Left lung (tissue), 10 donors: ENCODE results near the gene P2RX2. TPM values are rescaled to one million over a fixed set of nuclear protein-coding genes. Genes with fewer than 3 reads are reported as not detected.

ENCODE experiments used
- ATAC-seq: fragments of 200-7000 bp; cut with Tn5 transposase; one replicate; pipeline ENCODE4 v1.9.1; 2020; ENCODE audit warnings: moderate library complexity
- DNase-seq, 4 donors: peaks; one replicate each; pipeline ENCODE4 v3.0.0-alpha.2; 2013 to 2020
- H3K27ac ChIP-seq, 2 donors: fragments of 200-600 bp; sonication (generic) in 1 of 2; one replicate each; pipeline versions ENCODE4 v1.5.0 to v1.8.0; 2020 to 2021
- H3K27me3 ChIP-seq, 2 donors: fragments of 200-600 bp; sonication (generic) in 1 of 2; one replicate each; pipeline versions ENCODE4 v1.5.0 to v1.8.0; 2020 to 2021
- H3K36me3 ChIP-seq, 2 donors: fragments of 200-600 bp; sonication (generic) in 1 of 2; one replicate each; pipeline versions ENCODE4 v1.5.0 to v1.8.0; 2020 to 2021
- H3K4me1 ChIP-seq, 2 donors: fragments of 200-600 bp; one replicate each; pipeline ENCODE4 v1.8.0; 2021
- H3K4me3 ChIP-seq, 2 donors: fragments of 200-600 bp; sonication (generic) in 1 of 2; one replicate each; pipeline versions ENCODE4 v1.5.0 to v1.8.0; 2020 to 2021; ENCODE audit warnings: mild to moderate bottlenecking in 1 of 2
- H3K9me3 ChIP-seq, 2 donors: fragments of 200-600 bp; sonication (generic) in 1 of 2; one replicate each; pipeline versions ENCODE4 v1.5.0 to v1.8.0; 2020 to 2021
- CTCF ChIP-seq, 2 donors: fragments of 200-600 bp; sonication (generic) in 1 of 2; IDR thresholded peaks; one replicate each; pipeline versions ENCODE4 v1.5.0 to v1.8.0; 2021; ENCODE audit warnings: antibody characterized with exemption in 2 of 2
- intact Hi-C, 2 donors: fragments of 100-400 bp; cut with DNase I; formaldehyde crosslinking; loops; one replicate each; pipeline versions ENCODE4 v1.11.2 to v1.14.2; 2022
- polyA plus RNA-seq, 6 donors: library from polyadenylated mRNA; unstranded; fragments of 120-200 nt; gene quantifications; one replicate each; pipeline ENCODE4 v1.2.1, GENCODE V29; 2013; ENCODE audit not compliant: insufficient read length in 6 of 6
- total RNA-seq, 2 donors: library from RNA; stranded (reverse); fragmentation: NEBNext Ultra II Directional; extraction: Animal tissue kit (Norgen Biotek cat#: 25700); gene quantifications; one replicate each; pipeline ENCODE4 v1.2.1, GENCODE V29; 2021
- donor health status: DM: no; HTN: yes; CAD: no.
- donor health status: DM: no; HTN: no; CAD: no.

P2RX2 gene
- total and polyA plus RNA-seq, 8 donors: 4.2 to 10.9 (median 5.3) TPM; not detected in 2

- peak in 1 of 4 donors; percentile 71 for DNase-seq
- intact Hi-C loops: no loop called here
- Histone ChIP-seq H3K27me3 (peaks cover 6 to 17% of the 10 kb centered on the region in 2 donors), H3K4me3 (no peak overlapping the region), H3K36me3 (peaks cover 0 to 48% of the 10 kb centered on the region in 2 donors), H3K9me3 (no peaks in the 10 kb centered on the region), H3K4me1 (peaks cover 0 to 4% of the 10 kb centered on the region in 2 donors), H3K27ac (no peak overlapping the region)
- no peak for ATAC-seq
- no peak for TF ChIP-seq CTCF (IDR thresholded peaks at IDR 0.05)
Observed at GRCh38 chr12:132624910-132625630, 6.5 kb downstream of the P2RX2 start.

- TF ChIP-seq CTCF (IDR thresholded peaks at IDR 0.05): no peak
- Histone ChIP-seq H3K27ac (no peak overlapping the region), H3K27me3 (peaks cover 0 to 9% of the 10 kb centered on the region in 2 donors), H3K4me3 (no peak overlapping the region), H3K36me3 (peaks cover 0 to 56% of the 10 kb centered on the region in 2 donors), H3K4me1 (peaks cover 0 to 4% of the 10 kb centered on the region in 2 donors), H3K9me3 (no peaks in the 10 kb centered on the region)
- no peak for ATAC-seq
- intact Hi-C loops: no loop called here
- peak in 1 of 4 donors; percentile 45 for DNase-seq
Observed at GRCh38 chr12:132625731-132626430, 7.3 kb downstream of the P2RX2 start.

GRCh38 chr12:132629330-132629729, 10.8 kb downstream of the P2RX2 start:
- ATAC-seq: no peak

GRCh38 chr12:132630672-132631071, 12.1 kb downstream of the P2RX2 start:
- Histone ChIP-seq H3K36me3 (peaks cover 0 to 82% of the 10 kb centered on the region in 2 donors), H3K27me3 (no peaks in the 10 kb centered on the region), H3K4me1 (no peaks in the 10 kb centered on the region), H3K9me3 (no peaks in the 10 kb centered on the region), H3K4me3 (no peak overlapping the region), H3K27ac (no peak overlapping the region)
- no peak for TF ChIP-seq CTCF (IDR thresholded peaks at IDR 0.05)
- no peak for DNase-seq
- peak; percentile 42 for ATAC-seq
- intact Hi-C loops: no loop called here

More at GRCh38 chr12:132629330-132629729, 10.8 kb downstream of the P2RX2 start:
- Histone ChIP-seq H3K27me3 (no peaks in the 10 kb centered on the region), H3K4me3 (no peak overlapping the region), H3K9me3 (no peaks in the 10 kb centered on the region), H3K36me3 (peaks cover 0 to 82% of the 10 kb centered on the region in 2 donors), H3K27ac (no peak overlapping the region), H3K4me1 (no peaks in the 10 kb centered on the region)
- intact Hi-C loops: no loop called here
- no peak for DNase-seq
- no peak for TF ChIP-seq CTCF (IDR thresholded peaks at IDR 0.05)

- intact Hi-C loops: no loop called here
- Histone ChIP-seq H3K4me3 (no peak overlapping the region), H3K27ac (no peak overlapping the region), H3K36me3 (peaks cover 0 to 85% of the 10 kb centered on the region in 2 donors), H3K4me1 (no peaks in the 10 kb centered on the region), H3K27me3 (no peaks in the 10 kb centered on the region), H3K9me3 (no peaks in the 10 kb centered on the region)
- DNase-seq (peak in 1 of 4 donors; percentile 28), ATAC-seq (no peak)
- TF ChIP-seq CTCF (IDR thresholded peaks at IDR 0.05): no peak
Observed at GRCh38 chr12:132631666-132632065, 13.1 kb downstream of the P2RX2 start.
